Spleen (tissue), 7 donors: ENCODE results near the gene PSMG3.

Experiments used
- CTCF ChIP-seq, 11 experiments: fragments of 200-600 bp in 7 of 11; fragments of 450-650 bp in 4 of 11; sonication (generic) in 4 of 11; IDR thresholded peaks in 8 of 11; conservative IDR thresholded peaks in 3 of 11; 1 replicate in 7 of 11; 2 replicates in 4 of 11; pipeline versions ENCODE4 v1.4.0 to v1.8.0; 2016 to 2021; ENCODE audit warnings: antibody characterized with exemption in 11 of 11, inconsistent platforms in 4 of 11, mild to moderate bottlenecking in 1 of 11
- POLR2A ChIP-seq, 3 donors: fragments of 450-650 bp; IDR thresholded peaks; one replicate each; pipeline ENCODE4 v1.5.1; 2017; ENCODE audit warnings: antibody characterized with exemption in 3 of 3, mild to moderate bottlenecking in 1 of 3
- POLR2AphosphoS5 ChIP-seq, 3 donors: sonication (generic); formaldehyde crosslinking; IDR thresholded peaks; one replicate each; pipeline ENCODE4 v1.5.1; 2017; ENCODE audit warnings: antibody characterized with exemption in 3 of 3
- donor health status: DM: no; HTN: no; CAD: no; lungs with moderate emphysema.
- donor health status: DM: no; HTN: no; CAD: no.
- donor health status: DM: no; HTN: no; CAD: no.

GRCh38 chr7:1567896-1568510, 1.8 kb downstream of the PSMG3 start:
- TF ChIP-seq POLR2A (IDR thresholded peaks at IDR 0.05) (no peak), CTCF (IDR thresholded peaks at IDR 0.05 in 8 of 11, conservative IDR thresholded peaks at IDR 0.05 in 3 of 11) (no peak), POLR2AphosphoS5 (IDR thresholded peaks at IDR 0.05) (no peak)
